ENCODE results near the gene RTN1. TPM values are rescaled to one million over a fixed set of nuclear protein-coding genes. Genes with fewer than 3 reads are reported as not detected.

Gene RTN1
- polyA plus RNA-seq, 1 donor from 2014 or later: 1,138 TPM

GRCh38 chr14:59595071-59595470 is 275.5 kb downstream of the RTN1 start:
- TF ChIP-seq EZH2 (IDR thresholded peaks at IDR 0.05; ENCODE audit: borderline replicate concordance, insufficient read depth, low read length, poor library complexity, severe bottlenecking): no peak
- TF ChIP-seq SMC3 (conservative IDR thresholded peaks at IDR 0.05; ENCODE audit: poor library complexity): no peak
- no peak for TF ChIP-seq RAD21 (conservative IDR thresholded peaks at IDR 0.05)
- TF ChIP-seq POLR2AphosphoS5 (IDR thresholded peaks at IDR 0.05): no peak
- TF ChIP-seq REST (IDR thresholded peaks at IDR 0.05; ENCODE audit: borderline replicate concordance): no peak
- TF ChIP-seq MXI1 (conservative IDR thresholded peaks at IDR 0.05; ENCODE audit: poor library complexity, severe bottlenecking): no peak
- TF ChIP-seq CTCF (IDR thresholded peaks at IDR 0.05; ENCODE audit: poor library complexity, severe bottlenecking): no peak
- TF ChIP-seq EP300 (conservative IDR thresholded peaks at IDR 0.05; ENCODE audit: poor library complexity, severe bottlenecking): no peak
- no peak for TF ChIP-seq TAF1 (IDR thresholded peaks at IDR 0.05; ENCODE audit: low read depth)
- Histone ChIP-seq H4K20me1 (ENCODE audit: insufficient read depth) (no peaks in the 10 kb centered on the region), H3K36me3 (ENCODE audit: insufficient read depth, low read length) (peaks cover 23% of the 10 kb centered on the region)

GRCh38 chr14:59591641-59592370 is 278.8 kb downstream of the RTN1 start:
- Histone ChIP-seq H3K4me3 (ENCODE audit: low read length) (no peak overlapping the region), H3K27ac (ENCODE audit: low read length) (no peak overlapping the region), H3K4me2 (ENCODE audit: low read length) (no peak overlapping the region), H3K9ac (ENCODE audit: low read length) (no peak overlapping the region), H3K36me3 (ENCODE audit: insufficient read depth, low read length) (peaks cover 18% of the 10 kb centered on the region), H3K79me2 (replicated peaks; ENCODE audit: insufficient read depth, low read length) (no peaks in the 10 kb centered on the region), H3K27me3 (ENCODE audit: insufficient read depth, low read depth, low read length) (no peaks in the 10 kb centered on the region), H3K9me2 (ENCODE audit: insufficient read depth, low read length) (no peaks in the 10 kb centered on the region), H3F3A (ENCODE audit: insufficient read depth, low read length, poor library complexity, severe bottlenecking) (no peaks in the 10 kb centered on the region), H4K20me1 (ENCODE audit: insufficient read depth) (no peaks in the 10 kb centered on the region), H3K9me3 (ENCODE audit: low read length) (no peaks in the 10 kb centered on the region), H2AFZ (ENCODE audit: low read depth, low read length) (no peak overlapping the region)
- TF ChIP-seq REST (IDR thresholded peaks at IDR 0.05; ENCODE audit: borderline replicate concordance) (no peak), EP300 (conservative IDR thresholded peaks at IDR 0.05; ENCODE audit: poor library complexity, severe bottlenecking) (no peak), RAD21 (conservative IDR thresholded peaks at IDR 0.05) (no peak), TAF1 (IDR thresholded peaks at IDR 0.05; ENCODE audit: low read depth) (no peak), MXI1 (conservative IDR thresholded peaks at IDR 0.05; ENCODE audit: poor library complexity, severe bottlenecking) (no peak), EZH2 (IDR thresholded peaks at IDR 0.05; ENCODE audit: borderline replicate concordance, insufficient read depth, low read length, poor library complexity, severe bottlenecking) (no peak), CTCF (IDR thresholded peaks at IDR 0.05; ENCODE audit: poor library complexity, severe bottlenecking) (no peak), SMC3 (conservative IDR thresholded peaks at IDR 0.05; ENCODE audit: poor library complexity) (no peak), POLR2AphosphoS5 (IDR thresholded peaks at IDR 0.05) (no peak)

More at GRCh38 chr14:59595071-59595470, 275.5 kb downstream of the RTN1 start:
- no peak overlapping the region for H3K9ac ChIP-seq (ENCODE audit: low read length)
- H3K27ac ChIP-seq (ENCODE audit: low read length): no peak overlapping the region
- no peak overlapping the region for H3K4me3 ChIP-seq (ENCODE audit: low read length)
- H3K27me3 ChIP-seq (ENCODE audit: insufficient read depth, low read depth, low read length): no peaks in the 10 kb centered on the region
- H3K79me2 ChIP-seq (replicated peaks; ENCODE audit: insufficient read depth, low read length): no peaks in the 10 kb centered on the region
- H3K9me2 ChIP-seq (ENCODE audit: insufficient read depth, low read length): no peaks in the 10 kb centered on the region
- H2AFZ ChIP-seq (ENCODE audit: low read depth, low read length): no peak overlapping the region
- H3K9me3 ChIP-seq (ENCODE audit: low read length): no peaks in the 10 kb centered on the region
- H3F3A ChIP-seq (ENCODE audit: insufficient read depth, low read length, poor library complexity, severe bottlenecking): no peaks in the 10 kb centered on the region
- H3K4me2 ChIP-seq (ENCODE audit: low read length): no peak overlapping the region

Measured in neural cell (in vitro differentiated cells).